Suppressor macrophage (primary cell): ENCODE measurements around the gene SOX1.

Source experiments
- DNase-seq, 4 experiments: peaks; one replicate each; pipeline ENCODE4 v3.0.0-alpha.2; 2020 to 2022

Gene SOX1

GRCh38 chr13:112073245-112074138, 6.5 kb downstream of the SOX1 start:
- DNase-seq: no peak

- no peak for DNase-seq
Observed at GRCh38 chr13:112074139-112074865, 7.4 kb downstream of the SOX1 start.

- DNase-seq: no peak
Observed at GRCh38 chr13:112077729-112078128, 10.8 kb downstream of the SOX1 start.

GRCh38 chr13:112078216-112078615, 11.3 kb downstream of the SOX1 start:
- DNase-seq: no peak

- no peak for DNase-seq
Observed at GRCh38 chr13:112078879-112079531, 12.1 kb downstream of the SOX1 start.

- DNase-seq: no peak
Observed at GRCh38 chr13:112079696-112080095, 12.7 kb downstream of the SOX1 start.

DNA sequence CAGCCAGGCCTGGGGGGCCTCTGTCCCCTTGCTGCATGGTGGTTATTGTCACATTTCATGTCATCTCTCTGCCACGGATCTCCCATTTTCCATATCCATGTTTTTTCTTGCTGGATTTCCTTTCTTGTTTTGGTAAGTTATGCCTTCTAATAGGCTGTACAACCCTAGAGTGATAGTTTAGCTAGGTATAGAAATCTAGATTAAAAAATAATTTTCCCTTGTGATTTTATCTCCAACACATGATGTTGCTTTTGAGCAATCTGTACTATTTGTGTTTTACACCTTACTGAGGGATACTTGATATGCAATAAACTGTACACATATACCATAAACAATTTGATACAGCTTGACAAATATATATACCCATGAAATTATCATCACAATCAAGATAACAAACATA, 17.0 kb downstream of the SOX1 start:
- DNase-seq: no peak

GRCh38 chr13:112092453-112092852, 25.5 kb downstream of the SOX1 start:
- DNase-seq: no peak

GRCh38 chr13:112095354-112095753, 28.4 kb downstream of the SOX1 start:
- DNase-seq: no peak

GRCh38 chr13:112096959-112097358, 30.0 kb downstream of the SOX1 start:
- no peak for DNase-seq

GRCh38 chr13:112097770-112098169, 30.8 kb downstream of the SOX1 start:
- no peak for DNase-seq

GRCh38 chr13:112098699-112099098, 31.8 kb downstream of the SOX1 start:
- no peak for DNase-seq

GRCh38 chr13:112101360-112101930, 34.5 kb downstream of the SOX1 start:
- DNase-seq: no peak

DNA sequence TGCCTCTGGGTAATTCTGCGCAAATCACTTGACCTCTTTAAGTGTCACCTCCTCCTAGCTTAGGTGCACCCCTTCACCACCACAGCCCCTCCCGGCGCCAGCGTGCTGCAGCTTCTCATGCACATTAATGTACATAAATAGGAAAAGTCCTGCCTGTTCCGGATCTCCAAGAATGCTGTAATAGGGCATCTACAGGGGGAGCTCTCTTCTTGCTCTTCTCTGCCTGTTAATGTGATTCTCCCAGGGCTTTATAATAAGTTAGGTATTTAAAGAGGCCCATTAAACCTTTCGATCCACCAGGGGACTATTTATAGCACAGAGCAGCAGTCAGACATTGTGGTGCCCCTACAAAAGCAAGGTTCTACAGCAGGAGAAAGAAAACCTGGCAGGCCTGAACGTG, 35.3 kb downstream of the SOX1 start:
- no peak for DNase-seq

DNA sequence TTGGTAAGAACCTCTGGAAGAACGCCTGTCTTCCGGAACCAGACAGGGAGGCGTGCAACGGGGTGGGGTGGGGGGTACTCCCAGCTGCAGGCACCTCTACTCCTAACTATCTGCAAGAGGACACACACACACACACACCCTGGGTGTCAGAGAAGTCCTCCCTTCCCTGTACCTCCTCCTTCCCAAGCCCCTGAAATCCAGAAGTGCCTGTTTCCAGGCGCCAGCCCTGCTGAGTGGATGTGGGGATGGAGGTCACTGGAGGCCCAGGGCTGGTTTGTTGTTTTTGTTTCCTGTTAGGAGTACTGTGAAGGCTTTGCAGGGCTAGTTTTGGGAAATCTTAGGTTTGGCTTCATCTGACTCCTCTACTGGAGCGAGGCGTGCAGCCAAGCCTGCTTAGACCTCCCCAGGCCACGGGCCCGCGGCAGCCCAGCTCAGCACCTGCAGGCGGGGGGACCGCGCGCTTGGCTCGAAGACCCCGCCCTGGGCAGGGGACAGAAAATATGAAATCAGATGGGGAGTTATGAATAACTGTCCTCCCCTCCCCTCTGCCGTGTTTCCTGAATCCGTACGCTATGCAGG, 36.4 kb downstream of the SOX1 start:
- no peak for DNase-seq

GRCh38 chr13:112103961-112104880, 37.3 kb downstream of the SOX1 start:
- DNase-seq: no peak

DNA sequence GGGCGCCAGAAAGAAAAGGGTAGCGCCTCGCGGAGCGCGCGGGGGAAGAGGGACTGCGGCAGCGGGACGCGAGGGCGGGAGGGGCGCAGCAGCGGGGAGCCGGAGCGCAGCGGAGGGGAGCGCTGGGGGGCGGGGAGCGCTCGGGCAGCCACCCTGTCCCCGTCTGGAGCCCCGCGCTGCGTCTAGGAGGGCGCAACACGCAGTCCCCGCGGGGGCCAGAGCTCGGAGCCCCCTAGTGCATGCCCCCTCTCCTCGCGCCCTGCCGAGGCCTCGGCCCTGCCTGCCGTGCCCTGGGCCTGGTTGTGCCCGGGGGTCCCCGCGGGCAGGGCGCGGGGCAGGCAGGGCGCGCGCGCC, 37.9 kb downstream of the SOX1 start:
- DNase-seq: no peak

GRCh38 chr13:112105244-112105681, 38.3 kb downstream of the SOX1 start:
- DNase-seq: no peak

- no peak for DNase-seq
Observed at GRCh38 chr13:112105892-112106291, 38.9 kb downstream of the SOX1 start.

DNA sequence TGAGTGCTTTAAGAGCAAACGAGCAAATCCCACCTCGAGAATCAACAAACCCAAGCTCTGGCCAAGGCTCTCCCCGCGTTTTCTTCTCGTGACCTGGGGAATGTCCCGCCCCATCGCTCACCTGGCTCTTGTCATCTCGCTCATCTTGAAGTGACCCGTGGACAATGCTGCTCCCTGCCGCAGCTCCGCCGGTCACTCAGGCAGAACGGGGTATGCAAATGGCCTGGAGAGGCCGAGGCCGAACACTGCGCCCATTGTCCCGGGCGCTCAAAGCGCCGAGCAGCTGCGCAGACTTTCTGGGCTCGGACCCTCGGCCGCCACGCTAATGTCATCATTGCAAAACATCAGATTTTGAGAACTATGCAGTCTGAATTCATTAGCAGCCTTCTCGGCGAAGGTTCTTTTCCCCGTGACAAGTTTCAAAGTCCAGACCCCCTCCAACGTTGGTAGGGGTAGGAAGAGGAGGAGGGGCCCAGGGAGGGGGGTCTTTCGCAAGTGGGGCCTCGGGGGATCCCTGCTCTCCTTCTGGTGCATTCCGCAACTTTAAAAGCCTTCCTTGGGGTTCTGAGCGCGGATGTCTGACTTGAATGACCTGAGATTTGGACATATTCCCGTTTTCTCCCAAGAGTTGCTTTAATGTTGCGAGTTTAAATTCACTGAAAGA, 39.7 kb downstream of the SOX1 start:
- DNase-seq: no peak

- DNase-seq: no peak
Observed at GRCh38 chr13:112107289-112107688, 40.3 kb downstream of the SOX1 start.
